B cell (primary cell): Measurements from ENCODE around the gene ZBTB48. TPM values are rescaled to one million over a fixed set of nuclear protein-coding genes. Genes with fewer than 3 reads are reported as not detected.
A peak's percentile ranks its signal among the peaks of the same experiment; 100 is the strongest.

Source experiments
- ATAC-seq: fragments of 200-7000 bp; cut with Tn5 transposase; one replicate; pipeline ENCODE4 v1.10.0; 2021; ENCODE audit warnings: low read depth, mild to moderate bottlenecking, moderate number of reproducible peaks, moderate library complexity
- CTCF ChIA-PET: fragments of 350-600 bp; sonication (Branson Sonifier 250); formaldehyde crosslinking; loops from one replicate; lab custom pipeline; 2021; ENCODE audit warnings: antibody characterized with exemption, inconsistent platforms; lab: Charles Lee
- POLR2A ChIA-PET: fragments of 350-600 bp; sonication (Branson Sonifier 250); formaldehyde crosslinking; loops from one replicate; lab custom pipeline; 2021; ENCODE audit warnings: antibody characterized with exemption; lab: Charles Lee
- DNase-seq: peaks from one replicate; pipeline ENCODE4 v3.0.0; 2013
- H2AFZ ChIP-seq: 2 replicates; pipeline ENCODE4 v1.6.1; 2012; ENCODE audit warnings: mild to moderate bottlenecking, low read depth, low read length; ENCODE audit not compliant: insufficient read depth, poor library complexity, severe bottlenecking
- H3K27ac ChIP-seq, 2 donors: 1 replicate in 1 of 2; 2 replicates in 1 of 2; pipeline ENCODE4 v1.5.1; 2012 to 2013; ENCODE audit warnings: low read length in 2 of 2, mild to moderate bottlenecking in 2 of 2, moderate library complexity in 1 of 2
- H3K27me3 ChIP-seq, 4 experiments: fragments of 200-600 bp in 1 of 4; sonication (generic) in 1 of 4; replicated peaks in 1 of 4; 1 replicate in 2 of 4; 2 replicates in 2 of 4; pipeline versions ENCODE4 v1.6.1 to v1.7.0; 2013 to 2016; ENCODE audit warnings: low read length in 3 of 4, mild to moderate bottlenecking in 2 of 4, mixed read lengths in 1 of 4, moderate library complexity in 1 of 4; ENCODE audit not compliant: insufficient read depth in 4 of 4, control insufficient read depth in 3 of 4; ENCODE audit errors: control extremely low read depth in 1 of 4
- H3K36me3 ChIP-seq, 2 experiments: replicated peaks in 1 of 2; 1 replicate in 1 of 2; 2 replicates in 1 of 2; pipeline versions ENCODE4 v1.6.1 to v1.7.1; 2013; ENCODE audit warnings: low read length in 1 of 2; ENCODE audit not compliant: insufficient read depth in 2 of 2, control insufficient read depth in 1 of 2; ENCODE audit errors: control extremely low read depth in 1 of 2, extremely low read depth in 1 of 2
- H3K4me1 ChIP-seq, 2 donors: fragments of 200-600 bp in 1 of 2; sonication (generic) in 1 of 2; 1 replicate in 1 of 2; 2 replicates in 1 of 2; pipeline versions ENCODE4 v1.5.1 to v1.6.1; 2013 to 2017; ENCODE audit warnings: low read length in 2 of 2; ENCODE audit not compliant: control insufficient read depth in 2 of 2, insufficient read depth in 2 of 2
- H3K4me2 ChIP-seq: replicated peaks from 2 replicates; pipeline ENCODE3; 2012; ENCODE audit warnings: mild to moderate bottlenecking, low read depth, low read length; ENCODE audit not compliant: poor library complexity, severe bottlenecking
- H3K4me3 ChIP-seq, 5 experiments: fragments of 200-600 bp in 1 of 5; sonication (generic) in 1 of 5; 1 replicate in 3 of 5; 2 replicates in 2 of 5; pipeline versions ENCODE4 v1.5.1 to v1.7.0; 2011 to 2016; ENCODE audit warnings: low read length in 4 of 5, mild to moderate bottlenecking in 4 of 5, low read depth in 2 of 5, control low read depth in 1 of 5, moderate library complexity in 1 of 5; ENCODE audit not compliant: insufficient read depth in 1 of 5; ENCODE audit errors: control extremely low read depth in 1 of 5, extremely low read depth in 1 of 5
- H3K79me2 ChIP-seq: fragments of 200-600 bp; sonication (generic); one replicate; pipeline ENCODE4 v1.6.0; 2016; ENCODE audit warnings: low read length; ENCODE audit not compliant: control insufficient read depth, insufficient read depth
- H3K9ac ChIP-seq: fragments of 200-600 bp; sonication (generic); 2 replicates; pipeline ENCODE4 v1.6.1; 2017; ENCODE audit warnings: mild to moderate bottlenecking, low read length, moderate library complexity
- H3K9me3 ChIP-seq, 3 donors: one replicate each; pipeline versions ENCODE4 v1.6.1 to v1.7.1; 2013; ENCODE audit warnings: low read length in 2 of 3; ENCODE audit not compliant: control insufficient read depth in 2 of 3, insufficient read depth in 1 of 3; ENCODE audit errors: control extremely low read depth in 1 of 3
- H4K20me1 ChIP-seq: 2 replicates; pipeline ENCODE4 v1.6.0; 2012; ENCODE audit warnings: mild to moderate bottlenecking, low read length; ENCODE audit not compliant: insufficient read depth, control insufficient read depth, poor library complexity, severe bottlenecking
- H3K27ac Mint-ChIP-seq: one replicate; pipeline ENCODE4 v1.8.0; 2021; ENCODE audit warnings: mixed read lengths
- H3K27me3 Mint-ChIP-seq: one replicate; pipeline ENCODE4 v1.8.0; 2021; ENCODE audit warnings: mixed read lengths
- H3K4me1 Mint-ChIP-seq: one replicate; pipeline ENCODE4 v1.8.0; 2021; ENCODE audit warnings: mixed read lengths
- H3K4me3 Mint-ChIP-seq: one replicate; pipeline ENCODE4 v1.8.0; 2021; ENCODE audit warnings: mixed read lengths
- H3K9me3 Mint-ChIP-seq: one replicate; pipeline ENCODE4 v1.8.0; 2022; ENCODE audit warnings: mixed read lengths; ENCODE audit not compliant: insufficient read depth
- EZH2 ChIP-seq: IDR thresholded peaks from 2 replicates; pipeline ENCODE4 v1.6.1; 2012; ENCODE audit warnings: borderline replicate concordance, low read depth, mild to moderate bottlenecking, moderate library complexity, low read length; ENCODE audit not compliant: insufficient read depth, poor library complexity, severe bottlenecking
- WGBS: methylation state at CpG from one replicate; pipeline ENCODE4 v1.1.5; 2013; ENCODE audit warnings: missing lambda C conversion rate; ENCODE audit not compliant: insufficient coverage; 5-methylcytosine and 5-hydroxymethylcytosine counted together
- intact Hi-C: fragments of 100-400 bp; cut with micrococcal nuclease; formaldehyde crosslinking; loops from one replicate; pipeline ENCODE4 v1.10.0; 2022
- polyA plus RNA-seq: library from polyadenylated mRNA; depleted of rRNA; stranded (reverse); fragments of >200 nt; gene quantifications from 2 replicates; pipeline ENCODE4 v1.2.3, GENCODE V29; 2012
- total RNA-seq, 2 donors: library from RNA; stranded (reverse); fragments of 120-200 nt in 1 of 2; gene quantifications; 1 replicate in 1 of 2; 2 replicates in 1 of 2; pipeline versions ENCODE4 v1.2.3 to v1.2.4, GENCODE V29; 2013 to 2022
- TF ChIP-seq, protein P1 (sequence below): fragments of 200-600 bp; IDR thresholded peaks from one replicate; pipeline ENCODE4 v1.8.0; 2022; ENCODE audit warnings: antibody characterized with exemption, mild to moderate bottlenecking

The ZBTB48 gene
- total and polyA plus RNA-seq, 2 donors (not counting 1 experiment from before 2014, with no cell fraction given): 65.6 to 100 TPM

DNA sequence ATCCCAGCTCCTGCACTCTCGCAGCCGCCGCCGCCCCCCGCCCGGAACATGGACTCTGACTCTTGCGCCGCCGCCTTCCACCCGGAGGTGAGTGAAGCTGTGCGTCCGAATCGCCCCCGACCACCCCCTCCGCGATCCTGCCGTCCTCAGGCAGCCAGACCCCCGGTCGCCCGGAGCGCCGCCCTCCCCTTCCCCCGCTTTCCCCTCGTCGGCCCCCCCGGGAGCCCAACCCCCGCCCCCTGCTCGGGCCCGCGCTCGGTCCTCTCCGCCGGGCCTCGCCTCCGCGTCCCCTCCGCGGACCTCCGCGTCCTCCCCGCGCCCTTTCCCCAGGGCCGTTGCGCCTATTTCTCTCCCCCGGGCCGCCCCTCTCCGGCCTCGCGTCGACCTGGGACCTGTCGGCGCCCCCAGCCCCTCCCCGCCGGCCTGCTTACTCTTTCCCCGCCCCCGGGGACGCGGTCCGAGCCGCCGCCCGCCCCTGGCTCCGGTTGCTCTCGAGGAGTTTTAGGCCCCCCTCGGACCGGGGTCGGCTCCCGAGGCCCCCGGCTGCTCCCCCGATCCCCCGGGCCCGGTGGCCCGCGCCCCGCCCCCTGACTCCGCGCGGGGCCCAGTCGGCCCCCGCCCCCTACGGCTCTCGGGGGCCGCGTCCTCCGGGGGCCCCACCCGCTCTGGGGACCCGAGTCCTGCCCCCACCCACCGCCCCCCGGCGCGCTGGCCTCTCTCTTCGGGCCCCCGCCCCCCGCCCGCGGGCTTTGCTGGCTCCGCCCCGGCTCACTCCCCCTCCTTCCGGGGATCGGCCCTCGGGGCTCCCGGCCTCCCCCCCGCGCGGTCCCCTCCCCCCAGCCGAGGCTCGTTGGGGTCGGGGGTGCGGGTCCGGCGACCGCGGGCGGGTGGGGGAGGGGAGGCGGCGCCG, 34.5 kb downstream of the ZBTB48 start:
- Histone ChIP-seq H3K4me1 (peaks cover 11 to 14% of the 10 kb centered on the region in 2 donors), H4K20me1 (peaks cover 4% of the 10 kb centered on the region), H3K36me3 (no peaks in the 10 kb centered on the region), H3K27me3 (no peaks in the 10 kb centered on the region), H3K27ac (peak overlapping the region in 1 of 2 donors; percentile 68), H3K79me2 (peaks cover 16% of the 10 kb centered on the region), H3K9ac (peak overlapping the region; percentile 85), H3K4me2 (peak overlapping the region; percentile 99), H3K9me3 (no peaks in the 10 kb centered on the region), H3K4me3 (peak overlapping the region in 4 of 5 experiments; percentile 46 to 86 (median 74)), H2AFZ (peak overlapping the region; percentile 84)
- H3K4me3 Mint-ChIP-seq: peak overlapping the region; percentile 92
- no peaks in the 10 kb centered on the region for H3K27me3 Mint-ChIP-seq
- no peaks in the 10 kb centered on the region for H3K9me3 Mint-ChIP-seq
- ChIA-PET POLR2A (interaction anchor here (0.7 to 1.2 kb wide), 4 partner anchors 10 to 34 kb away, joined by 3 to 4 read pairs (median 4); partner anchors contain the start of genes KLHL21, THAP3 and ZBTB48), CTCF (no interaction called here)
- under 1% methylated on average over 68 of the region's 117 CpGs for WGBS
- H3K4me1 Mint-ChIP-seq: peaks cover 17% of the 10 kb centered on the region
- peak overlapping the region; percentile 91 for H3K27ac Mint-ChIP-seq
- TF ChIP-seq, protein P1, sequence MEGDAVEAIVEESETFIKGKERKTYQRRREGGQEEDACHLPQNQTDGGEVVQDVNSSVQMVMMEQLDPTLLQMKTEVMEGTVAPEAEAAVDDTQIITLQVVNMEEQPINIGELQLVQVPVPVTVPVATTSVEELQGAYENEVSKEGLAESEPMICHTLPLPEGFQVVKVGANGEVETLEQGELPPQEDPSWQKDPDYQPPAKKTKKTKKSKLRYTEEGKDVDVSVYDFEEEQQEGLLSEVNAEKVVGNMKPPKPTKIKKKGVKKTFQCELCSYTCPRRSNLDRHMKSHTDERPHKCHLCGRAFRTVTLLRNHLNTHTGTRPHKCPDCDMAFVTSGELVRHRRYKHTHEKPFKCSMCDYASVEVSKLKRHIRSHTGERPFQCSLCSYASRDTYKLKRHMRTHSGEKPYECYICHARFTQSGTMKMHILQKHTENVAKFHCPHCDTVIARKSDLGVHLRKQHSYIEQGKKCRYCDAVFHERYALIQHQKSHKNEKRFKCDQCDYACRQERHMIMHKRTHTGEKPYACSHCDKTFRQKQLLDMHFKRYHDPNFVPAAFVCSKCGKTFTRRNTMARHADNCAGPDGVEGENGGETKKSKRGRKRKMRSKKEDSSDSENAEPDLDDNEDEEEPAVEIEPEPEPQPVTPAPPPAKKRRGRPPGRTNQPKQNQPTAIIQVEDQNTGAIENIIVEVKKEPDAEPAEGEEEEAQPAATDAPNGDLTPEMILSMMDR: no peak
- TF ChIP-seq EZH2: no peak
- peak; percentile 6 for ATAC-seq
- DNase-seq: peak; percentile 54
- intact Hi-C loops: no loop called here
